A172 (cell line): Measurements from ENCODE around the gene THADA. TPM values are rescaled to one million over a fixed set of nuclear protein-coding genes. Genes with fewer than 3 reads are reported as not detected.
"Not testable (repeated sequence)": the region's sequence is repeated elsewhere in the genome, so short reads cannot be mapped to it uniquely, and the experiment has no call there.

Experiments used
- DNase-seq: peaks from one replicate; pipeline ENCODE4 v3.0.0-alpha.2; 2015; ENCODE audit warnings: low spot score
- total RNA-seq: library from RNA; depleted of rRNA; stranded (reverse); fragments of >200 nt; shearing (Covaris generic); gene quantifications from 2 replicates; pipeline ENCODE4 v1.2.3, GENCODE V29; 2014

THADA gene
- total RNA-seq, 1 experiment from 2014 or later = 19.7 TPM

DNA sequence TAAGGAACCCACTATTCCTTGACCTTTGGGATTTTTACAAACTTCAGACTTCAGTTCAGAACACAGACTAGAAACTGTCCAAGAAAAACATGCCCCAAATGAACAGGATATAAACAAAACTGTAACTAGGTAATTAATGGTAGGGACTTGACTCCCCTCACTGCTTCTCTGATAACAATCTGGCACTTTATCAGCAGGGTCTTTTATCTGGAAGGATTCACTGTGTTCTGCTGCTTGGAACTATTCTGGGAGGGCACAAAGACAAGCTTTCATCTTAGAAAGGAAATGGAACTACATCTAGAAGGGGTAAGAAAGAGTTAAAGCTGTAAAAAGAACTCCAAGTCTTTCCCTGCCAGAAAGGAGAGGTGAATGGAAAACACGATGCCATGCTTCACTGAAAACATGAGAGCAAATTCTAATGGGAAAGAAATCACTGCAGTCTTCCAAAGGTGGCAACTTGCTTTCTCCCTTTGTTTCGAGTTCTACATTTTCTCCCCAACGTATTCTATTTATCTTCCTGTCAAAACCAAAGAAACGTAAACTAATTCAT, 181.2 kb downstream of the THADA start:
- DNase-seq = no peak

DNA sequence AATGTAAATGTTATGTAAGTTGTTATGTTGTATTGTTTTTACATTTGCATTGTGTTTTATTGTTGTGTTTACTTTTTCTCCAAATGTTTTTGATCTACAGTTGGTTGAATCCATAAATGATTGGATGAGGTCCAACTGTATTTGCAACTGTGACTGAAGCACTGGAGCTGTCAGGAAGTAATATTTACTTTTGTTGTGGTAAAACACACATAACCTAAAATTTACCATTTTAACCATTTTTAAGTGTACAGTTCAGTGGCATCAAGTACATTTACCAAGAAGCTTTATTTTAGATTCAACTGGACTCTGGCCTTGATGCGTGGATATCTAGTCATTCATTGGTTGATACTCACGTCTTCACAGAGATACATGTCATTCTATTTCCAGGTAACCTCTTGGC, 181.8 kb downstream of the THADA start:
- no peak for DNase-seq

- peak; percentile 16 for DNase-seq
These were observed 183.6 kb downstream of the THADA start for GRCh38 chr2:43412114-43412753.

DNA sequence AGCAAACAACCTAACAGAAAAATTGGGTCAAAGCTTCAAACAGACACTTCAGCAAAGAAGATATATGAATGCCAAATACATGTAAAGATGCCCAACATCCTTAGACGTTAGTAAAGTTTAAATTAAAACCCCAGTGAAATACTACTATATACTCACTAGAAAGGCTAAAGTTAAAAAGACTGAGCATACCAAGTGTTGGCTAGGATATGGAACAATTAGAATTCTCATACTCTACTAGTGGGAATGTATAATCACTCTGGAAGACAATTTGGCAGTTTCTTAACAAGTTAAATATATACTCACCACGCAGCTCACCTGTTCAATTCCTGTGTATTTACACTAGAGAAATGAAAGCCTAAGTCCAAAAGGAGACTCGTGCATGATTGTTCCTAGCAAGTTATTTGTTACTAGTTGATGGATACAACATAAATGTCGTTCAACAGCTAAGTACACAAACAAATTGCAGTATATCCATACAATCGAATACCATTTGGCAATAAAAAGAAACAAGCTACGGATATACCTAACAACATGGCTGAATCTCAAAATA, 185.7 kb downstream of the THADA start:
- no peak for DNase-seq

GRCh38 chr2:43408407-43409160, 187.3 kb downstream of the THADA start:
- DNase-seq = no peak

DNA sequence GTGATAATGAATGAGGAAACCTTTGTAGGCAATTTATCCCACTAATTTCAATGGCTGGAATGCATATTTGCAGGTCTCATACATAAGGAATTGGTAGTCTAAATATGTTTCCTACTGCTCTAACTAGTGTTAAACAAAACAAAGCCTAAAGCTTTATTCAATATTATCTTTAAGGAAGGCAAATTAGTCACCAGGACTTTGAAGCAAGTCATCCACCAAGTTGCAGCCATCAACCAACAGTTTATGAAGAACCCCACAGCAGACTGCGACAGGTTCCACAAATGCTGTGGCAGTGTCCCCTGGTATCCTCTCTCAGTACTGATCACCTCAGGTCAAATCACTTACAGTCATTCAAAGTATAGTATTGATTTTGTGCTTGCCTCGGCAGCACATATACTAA, 187.9 kb downstream of the THADA start:
- DNase-seq = no peak

DNA sequence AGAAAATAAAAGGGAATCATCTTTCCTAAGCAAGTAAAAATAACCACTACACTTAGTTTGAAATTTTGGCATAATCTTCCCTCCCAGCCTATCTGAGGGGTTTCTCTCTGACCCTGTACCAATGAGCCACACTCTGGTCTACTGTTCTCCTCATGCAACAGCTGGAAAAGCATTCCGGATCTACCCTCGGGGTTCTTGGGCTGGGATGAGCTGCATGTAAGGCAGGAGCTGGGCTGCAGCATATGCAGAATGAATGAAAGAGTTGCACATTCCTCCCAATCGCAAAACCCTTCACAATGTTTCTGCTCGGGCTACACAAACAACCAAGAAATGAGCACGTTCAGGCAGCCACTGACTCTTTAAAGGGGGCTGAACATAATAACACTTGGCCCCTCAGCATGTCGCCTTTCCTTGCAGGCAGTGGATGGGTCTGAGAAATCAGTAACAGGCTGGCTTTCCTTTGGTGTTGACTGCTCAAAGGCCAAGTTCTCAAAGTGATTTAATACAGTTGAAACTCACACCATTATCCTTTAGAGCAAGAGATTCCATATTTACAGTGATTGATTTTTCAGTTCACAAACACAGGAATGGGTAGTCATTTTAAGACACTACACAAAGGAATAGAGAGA, 189.1 kb downstream of the THADA start:
- DNase-seq = no peak

- no peak for DNase-seq
These were observed 190.0 kb downstream of the THADA start for GRCh38 chr2:43405829-43406228.

DNA sequence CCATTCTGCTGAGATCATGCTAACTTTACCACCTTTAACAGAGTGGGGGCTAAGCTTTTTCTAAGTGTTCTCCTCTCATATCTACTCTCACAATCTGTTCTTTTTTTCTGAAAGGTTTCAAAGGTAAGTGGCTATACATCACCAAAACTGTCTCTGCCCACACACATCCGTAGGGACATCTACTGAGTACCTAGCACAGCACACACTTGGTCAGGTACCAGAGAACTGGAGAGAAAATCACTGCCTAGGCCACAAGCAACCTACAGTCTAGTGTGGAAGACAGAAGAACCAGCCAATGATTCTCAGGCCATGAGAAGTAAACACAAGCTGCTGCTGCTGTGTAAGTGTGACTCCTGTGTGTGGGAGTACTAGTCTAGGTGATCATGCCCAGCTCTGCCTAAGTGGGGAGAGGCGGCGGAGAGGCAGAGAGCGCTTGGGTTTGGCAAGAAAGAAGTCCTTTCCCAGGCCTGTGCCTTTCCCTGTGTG, 193.3 kb downstream of the THADA start:
- DNase-seq = no peak

- no peak for DNase-seq
These were observed 193.8 kb downstream of the THADA start for GRCh38 chr2:43402002-43402401.

DNA sequence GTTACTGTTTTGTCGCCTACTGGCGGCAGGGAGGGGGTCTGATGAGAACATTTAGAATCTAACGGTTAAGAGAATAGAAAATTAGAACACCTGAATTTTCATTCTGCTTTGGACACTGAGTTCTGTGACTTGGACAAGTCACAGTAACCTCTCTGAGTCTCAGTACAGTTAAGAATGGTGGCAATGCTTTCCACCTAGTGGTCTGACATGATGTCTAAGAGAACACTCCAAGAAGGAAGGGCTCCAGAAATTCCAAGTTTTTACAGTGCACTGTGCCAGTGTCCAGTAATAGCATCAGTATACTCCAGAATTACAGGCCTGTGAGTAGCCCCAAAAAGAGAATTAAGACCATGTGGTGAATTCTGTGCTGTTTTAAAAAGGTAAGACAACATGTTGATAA, 195.3 kb downstream of the THADA start:
- DNase-seq = no peak

GRCh38 chr2:43399515-43400264, 196.1 kb downstream of the THADA start:
- peak; percentile 40 for DNase-seq

DNA sequence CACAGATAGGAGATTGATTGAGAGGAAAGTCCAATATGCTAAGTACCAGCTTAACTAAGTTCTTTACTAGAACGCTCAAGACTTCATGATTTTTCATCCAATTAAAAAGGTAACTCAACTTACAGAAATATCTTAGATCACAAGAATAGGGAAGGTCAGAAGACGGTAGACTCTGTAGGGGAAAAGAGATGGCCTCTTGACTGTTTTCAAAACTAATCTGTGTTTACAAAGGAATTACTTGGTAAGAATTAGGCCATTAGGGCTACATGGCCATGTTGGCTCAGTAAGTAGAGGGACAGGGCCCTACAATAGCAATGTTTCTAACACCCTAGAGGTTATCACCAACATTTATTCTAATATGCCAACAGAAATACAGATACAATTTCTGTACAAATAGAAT, 196.7 kb downstream of the THADA start:
- no peak for DNase-seq

GRCh38 chr2:43397821-43398220, 198.0 kb downstream of the THADA start:
- DNase-seq = no peak

DNA sequence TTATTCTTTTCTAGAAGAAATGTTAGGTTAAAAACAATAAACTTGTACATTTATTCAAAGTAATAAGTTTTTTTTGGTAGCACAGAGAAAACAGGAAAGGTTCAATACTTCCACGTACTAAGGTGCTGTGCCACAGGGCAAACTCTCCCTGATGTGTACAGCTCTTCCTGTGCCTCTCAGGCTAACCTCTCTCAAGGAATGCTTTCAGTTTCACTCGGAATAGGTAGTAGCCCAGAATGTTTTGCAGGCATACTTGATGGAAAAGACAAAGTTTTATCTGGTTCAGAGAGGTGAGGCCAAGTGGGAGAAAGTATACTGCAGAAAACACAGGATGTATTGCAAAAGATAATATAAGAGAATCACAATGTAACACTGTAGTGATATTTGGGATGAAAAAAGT, 198.4 kb downstream of the THADA start:
- DNase-seq = no peak

- DNase-seq = not testable (repeated sequence)
These were observed 199.5 kb downstream of the THADA start for GRCh38 chr2:43396344-43396743.

- no peak for DNase-seq
These were observed 201.9 kb downstream of the THADA start for GRCh38 chr2:43393918-43394317.

GRCh38 chr2:43391878-43392215, 204.0 kb downstream of the THADA start:
- peak; percentile 17 for DNase-seq

DNA sequence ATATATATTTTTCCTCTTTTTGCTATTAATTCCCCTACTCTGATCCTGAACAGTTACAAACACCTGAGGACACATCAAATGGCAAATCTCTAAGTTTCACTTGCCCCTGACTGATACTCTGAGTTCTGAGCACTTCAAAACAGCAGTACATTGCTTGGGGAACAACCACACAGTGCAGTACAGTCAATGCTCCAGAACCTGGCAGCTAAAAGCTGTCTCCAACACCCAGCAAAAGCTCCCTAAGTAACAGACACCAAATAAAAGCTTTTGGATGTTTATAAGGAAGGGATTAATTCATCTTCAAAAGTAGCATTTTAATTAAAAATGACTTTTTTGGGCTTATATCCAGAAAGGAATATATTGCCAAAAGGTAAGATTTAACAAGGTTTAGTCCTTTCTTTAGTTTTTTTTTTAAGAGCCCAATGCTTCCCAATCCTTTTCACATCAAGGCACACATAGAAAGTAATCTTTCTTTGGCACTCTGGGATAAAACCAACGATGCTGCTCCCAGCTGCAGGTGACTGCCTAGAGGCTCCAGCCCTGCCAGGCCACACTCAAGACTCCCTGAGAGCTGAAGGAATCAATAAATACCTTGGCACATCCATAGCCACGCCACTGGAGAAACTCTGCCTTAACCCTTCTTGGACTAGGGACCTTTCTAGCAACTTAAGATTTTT, 204.5 kb downstream of the THADA start:
- no peak for DNase-seq

GRCh38 chr2:43389581-43390466, 206.0 kb downstream of the THADA start:
- DNase-seq = no peak
